Measurements from ENCODE around the gene SAXO1. TPM values are rescaled to one million over a fixed set of nuclear protein-coding genes. Genes with fewer than 3 reads are reported as not detected.

The SAXO1 gene
- total and polyA plus RNA-seq, 4 experiments from 2014 or later = 0.09 to 1.0 (median 0.32) TPM

Other genes with a start within 250 kb of the SAXO1 start
- gene RRAGA, start 16.2 kb upstream of the SAXO1 start, total RNA-seq = 10 to 100 TPM; 57.4 to 58.0 TPM
- 100 to 1,000 TPM; 106 to 110 TPM for gene RRAGA, start 16.2 kb upstream of the SAXO1 start, polyA plus RNA-seq
- gene HAUS6, start 69.7 kb upstream of the SAXO1 start, total RNA-seq = 10 to 100 TPM; 19.4 to 20.9 TPM
- gene HAUS6, start 69.7 kb upstream of the SAXO1 start, polyA plus RNA-seq = 1 to 10 TPM; 6.7 to 7.6 TPM
- gene PLIN2, start 94.3 kb upstream of the SAXO1 start, total RNA-seq = 10 to 100 TPM; 52.6 to 57.7 TPM
- 100 to 1,000 TPM; 102 to 148 TPM for gene PLIN2, start 94.3 kb upstream of the SAXO1 start, polyA plus RNA-seq
- 10 to 100 TPM; 69.0 to 71.8 TPM for gene DENND4C, start 197.5 kb upstream of the SAXO1 start, total RNA-seq
- 10 to 100 TPM; 29.4 to 46.0 TPM for gene DENND4C, start 197.5 kb upstream of the SAXO1 start, polyA plus RNA-seq